K562 (cell line): Measurements from ENCODE around the gene ZC3H6. TPM values are rescaled to one million over a fixed set of nuclear protein-coding genes. Genes with fewer than 3 reads are reported as not detected.

Source experiments
- ATAC-seq: fragments of 200-7000 bp; cut with Tn5 transposase; 3 replicates; pipeline ENCODE4 v1.9.1; 2020; ENCODE audit warnings: moderate library complexity
- BruUV-seq: library from RNA; stranded (reverse); fragments of 400-500 nt; replicated peaks from 2 replicates; lab custom pipeline; 2021; lab: Mats Ljungman, UMichigan
- CTCF ChIA-PET: fragments of 300-600 bp; formaldehyde crosslinking; extraction: SDS; loops from one replicate; lab custom pipeline; 2021; ENCODE audit warnings: low intra/inter-chr PET ratio; lab: Yijun Ruan, JAX
- POLR2A ChIA-PET: fragments of 300-600, 350-650 bp; sonication (Branson Sonifier 250); formaldehyde crosslinking; extraction: SDS; loops from one replicate; lab custom pipeline; 2021; ENCODE audit warnings: antibody characterized with exemption, inconsistent platforms; lab: Yijun Ruan, JAX
- DNase-seq, 4 experiments: peaks; one replicate each; pipeline versions ENCODE4 v3.0.0 to v3.0.0-alpha.2; 2011 to 2018; ENCODE audit warnings: low spot score in 3 of 4, mixed read lengths in 3 of 4; ENCODE audit errors: extremely low read depth in 1 of 4
- FAIRE-seq: peaks from 2 replicates; lab custom pipeline; 2011; peaks lifted over from hg19 to GRCh38; lab: Jason Lieb, UNC
- H2AFZ ChIP-seq: 2 replicates; pipeline ENCODE4 v1.6.0; 2011; ENCODE audit warnings: low read depth, low read length, control low read depth, inconsistent platforms
- H3K27ac ChIP-seq: fragments of 200-600 bp; 3 replicates; pipeline ENCODE4 v1.8.0; 2011; ENCODE audit warnings: low read depth, mild to moderate bottlenecking, control low read depth, inconsistent platforms, low read length, moderate library complexity, mixed read lengths; ENCODE audit errors: extremely low read depth
- H3K27me3 ChIP-seq, 2 experiments: fragments of 300-600 bp in 1 of 2; 2 replicates in 1 of 2; 3 replicates in 1 of 2; pipeline versions ENCODE4 v1.6.0 to v1.8.0; 2011; ENCODE audit warnings: inconsistent platforms in 2 of 2, low read length in 2 of 2, mild to moderate bottlenecking in 1 of 2, mixed read lengths in 1 of 2, moderate library complexity in 1 of 2; ENCODE audit not compliant: control insufficient read depth in 2 of 2, insufficient read depth in 2 of 2
- H3K36me3 ChIP-seq: fragments of 300-600 bp; 3 replicates; pipeline ENCODE4 v1.8.0; 2011; ENCODE audit warnings: mild to moderate bottlenecking, low read length, inconsistent platforms; ENCODE audit not compliant: control insufficient read depth, insufficient read depth
- H3K4me1 ChIP-seq, 2 experiments: fragments of 200-600 bp in 1 of 2; replicated peaks in 1 of 2; 2 replicates in 1 of 2; 3 replicates in 1 of 2; pipeline versions ENCODE4 v1.5.1 to v1.8.0; 2011; ENCODE audit warnings: inconsistent platforms in 2 of 2, low read length in 2 of 2, mild to moderate bottlenecking in 1 of 2, mixed read lengths in 1 of 2, moderate library complexity in 1 of 2; ENCODE audit not compliant: control insufficient read depth in 2 of 2, insufficient read depth in 2 of 2
- H3K4me2 ChIP-seq: 2 replicates; pipeline ENCODE4 v1.6.1; 2011; ENCODE audit warnings: low read length, control low read depth, inconsistent platforms, mixed read lengths; ENCODE audit not compliant: insufficient read depth
- H3K4me3 ChIP-seq: fragments of 200-600 bp; sonication (generic), shearing (Covaris generic); 2 replicates; pipeline ENCODE4 v1.5.1; 2016; ENCODE audit warnings: control low read depth, inconsistent platforms
- H3K79me2 ChIP-seq: fragments of 200-600 bp; 3 replicates; pipeline ENCODE4 v1.8.0; 2011; ENCODE audit warnings: low read length, inconsistent platforms; ENCODE audit not compliant: control insufficient read depth, insufficient read depth
- H3K9ac ChIP-seq, 2 experiments: 2 replicates each; pipeline versions ENCODE4 v1.6.0 to v1.6.1; 2011; ENCODE audit warnings: low read depth in 2 of 2, low read length in 2 of 2, control low read depth in 1 of 2, inconsistent platforms in 1 of 2, mild to moderate bottlenecking in 1 of 2, mixed read lengths in 1 of 2; ENCODE audit not compliant: insufficient read depth in 1 of 2
- H3K9me1 ChIP-seq: one replicate; pipeline ENCODE4 v1.6.0; 2011; ENCODE audit warnings: inconsistent platforms, mild to moderate bottlenecking, low read length, moderate library complexity; ENCODE audit not compliant: control insufficient read depth, insufficient read depth
- H3K9me3 ChIP-seq: replicated peaks from 2 replicates; pipeline ENCODE4 v1.5.1; 2011; ENCODE audit warnings: low read depth, low read length, inconsistent platforms; ENCODE audit not compliant: control insufficient read depth, insufficient read depth
- H4K20me1 ChIP-seq: replicated peaks from 2 replicates; pipeline ENCODE4 v1.6.1; 2011; ENCODE audit warnings: low read length, inconsistent platforms, mixed read lengths; ENCODE audit not compliant: control insufficient read depth, insufficient read depth
- CBFA2T3 ChIP-seq: fragments of 450-650 bp; IDR thresholded peaks from 2 replicates; pipeline ENCODE4 v1.6.1; 2017
- HBP1 ChIP-seq: fragments of 450-650 bp; formaldehyde crosslinking; IDR thresholded peaks from 2 replicates; pipeline ENCODE4 v1.4.0; 2022; ENCODE audit warnings: missing genetic modification characterization
- HNRNPH1 ChIP-seq: fragments of 200-400 bp; formaldehyde crosslinking; optimal IDR thresholded peaks from 2 replicates; pipeline ENCODE3; 2017; ENCODE audit warnings: low read depth, mild to moderate bottlenecking, low read length, moderate library complexity
- KLF1 ChIP-seq: fragments of 450-650 bp; IDR thresholded peaks from 2 replicates; pipeline ENCODE4 v1.6.1; 2016; ENCODE audit warnings: missing genetic modification characterization, missing compliant biosample characterization
- PBX2 ChIP-seq, 2 experiments: IDR thresholded peaks in 1 of 2; conservative IDR thresholded peaks in 1 of 2; 2 replicates each; pipeline ENCODE4 v1.6.1; 2016; ENCODE audit warnings: low read depth in 2 of 2, mild to moderate bottlenecking in 1 of 2, missing compliant biosample characterization in 1 of 2, missing genetic modification characterization in 1 of 2, moderate library complexity in 1 of 2
- PPARD ChIP-seq: fragments of 250-450 bp; sonication (Bioruptor Pico); IDR thresholded peaks from 2 replicates; pipeline ENCODE4 v1.8.0; 2022; ENCODE audit warnings: inconsistent platforms, mild to moderate bottlenecking, moderate library complexity
- ZBTB17 ChIP-seq: fragments of 450-650 bp; formaldehyde crosslinking; IDR thresholded peaks from 2 replicates; pipeline ENCODE4 v1.4.0; 2020; ENCODE audit warnings: mild to moderate bottlenecking
- ZFP91 ChIP-seq: sonication (generic); formaldehyde crosslinking; IDR thresholded peaks from 2 replicates; pipeline ENCODE4 v1.8.0; 2022; ENCODE audit warnings: mild to moderate bottlenecking, missing genetic modification reagents
- ZNF212 ChIP-seq: fragments of 450-650 bp; formaldehyde crosslinking; IDR thresholded peaks from 2 replicates; pipeline ENCODE4 v1.4.0; 2020; ENCODE audit warnings: mild to moderate bottlenecking
- ZNF277 ChIP-seq: fragments of 250-450 bp; sonication (Bioruptor Pico); IDR thresholded peaks from 2 replicates; pipeline ENCODE4 v1.8.0; 2022; ENCODE audit warnings: inconsistent platforms, mild to moderate bottlenecking, moderate library complexity, borderline replicate concordance
- ZNF668 ChIP-seq: fragments of 250-450 bp; sonication (Bioruptor Pico); IDR thresholded peaks from 2 replicates; pipeline ENCODE4 v1.8.0; 2022; ENCODE audit warnings: mild to moderate bottlenecking, inconsistent platforms
- ZNF707 ChIP-seq: fragments of 250-450 bp; sonication (Bioruptor Pico); conservative IDR thresholded peaks from 2 replicates; pipeline ENCODE4 v1.8.0; 2022; ENCODE audit warnings: inconsistent platforms, mild to moderate bottlenecking, moderate library complexity
- WGBS: fragments of 100-300 bp; shearing (Covaris generic); methylation state at CpG from one replicate; pipeline ENCODE4 v1.1.6; 2016; ENCODE audit warnings: low coverage, mixed read lengths; ENCODE audit not compliant: insufficient coverage; ENCODE audit errors: missing lambda C conversion rate; 5-methylcytosine and 5-hydroxymethylcytosine counted together
- in situ Hi-C: fragments of 300-500 bp; cut with MboI; formaldehyde crosslinking; loops from 4 replicates; pipeline ENCODE4 v1.15.0; 2018; ENCODE audit warnings: inconsistent platforms, mixed read lengths
- intact Hi-C: fragments of 100-400 bp; cut with micrococcal nuclease; formaldehyde crosslinking; loops from 2 replicates; pipeline ENCODE4 v1.14.2; 2022
- polyA plus RNA-seq, 8 experiments: library from polyadenylated mRNA; depleted of rRNA in 4 of 8; stranded (reverse) in 5 of 8; unstranded in 3 of 8; fragments of >200 nt; fragmentation: Nextera tagmentation in 2 of 8; fragmentation: Illumina TruSeq in 1 of 8; extraction: Ambion mirVana in 2 of 8; extraction: Trizol in 1 of 8; gene quantifications; 2 replicates each; pipeline versions ENCODE4 v1.2.1 to v1.2.3, GENCODE V29; 2011 to 2014; ENCODE audit warnings: inconsistent platforms in 1 of 8, missing spikeins in 1 of 8
- total RNA-seq, 7 experiments: library from RNA; depleted of rRNA in 6 of 7; stranded (reverse); fragments of >200 nt in 6 of 7; fragmentation: Illumina TruSeq in 2 of 7; extraction: Trizol in 2 of 7; gene quantifications; 2 replicates each; pipeline versions ENCODE4 v1.2.1 to v1.2.3, GENCODE V29; 2011 to 2021; ENCODE audit warnings: low replicate concordance in 1 of 7
- TF ChIP-seq, protein P1 (sequence below): sonication (generic); IDR thresholded peaks from 2 replicates; pipeline ENCODE4 v1.6.1; 2016

ZC3H6 gene
- total and polyA plus RNA-seq, 9 of the 15 experiments (the other 6 are each of a cell fraction or from before 2014, with no cell fraction given), result 0.45 to 1.9 (median 1.5) TPM

DNA sequence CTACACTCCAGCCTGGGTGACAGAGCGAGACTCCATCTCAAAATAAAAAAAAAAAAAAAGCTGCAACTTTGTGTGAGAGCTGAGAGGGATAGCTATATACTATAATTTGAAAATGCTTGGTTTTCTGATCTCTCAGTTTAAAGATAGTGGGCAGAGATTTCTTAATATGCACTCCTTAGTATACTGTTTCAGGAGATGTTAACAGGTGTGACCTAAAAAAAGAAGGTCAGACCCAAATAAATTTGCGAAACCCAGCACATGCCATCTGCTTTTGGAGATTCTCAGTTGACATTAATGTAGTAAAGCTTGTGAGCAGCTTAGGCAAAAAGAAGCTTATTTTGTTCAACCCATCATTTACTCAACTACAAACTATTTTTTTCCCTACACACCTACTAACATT is 37.4 kb downstream of the ZC3H6 start (continued):
- no peak for TF ChIP-seq PBX2 (CRISPR knock-in tag; IDR thresholded peaks at IDR 0.05; ENCODE audit: low read depth)
- TF ChIP-seq PBX2 (tag; conservative IDR thresholded peaks at IDR 0.05; ENCODE audit: low read depth), result no peak
- no peak for TF ChIP-seq CBFA2T3
- no peak for TF ChIP-seq KLF1
- TF ChIP-seq HNRNPH1, result no peak
- TF ChIP-seq ZNF707 (CRISPR knock-in tag), result no peak

GRCh38 chr2:112314856-112315255 is 39.5 kb downstream of the ZC3H6 start:
- H3K9ac ChIP-seq, result no peak overlapping the region
- no peak overlapping the region for H2AFZ ChIP-seq
- WGBS, result 0% methylated on average over 1 of the region's 1 CpG
- H3K79me2 ChIP-seq, result no peaks in the 10 kb centered on the region
- POLR2A ChIA-PET, result interaction anchor here (0.9 kb wide), 1 partner anchor 8 kb away, joined by 3 read pairs; no protein-coding TSS in a partner anchor
- H3K4me2 ChIP-seq, result no peak overlapping the region
- no peaks in the 10 kb centered on the region for H4K20me1 ChIP-seq
- ATAC-seq (no peak), FAIRE-seq (no peak), DNase-seq (no peak)
- H3K4me3 ChIP-seq, result no peak overlapping the region
- no TSS peak for BruUV-seq
- H3K27ac ChIP-seq, result no peak overlapping the region
- no peaks in the 10 kb centered on the region for H3K9me1 ChIP-seq
- no peaks in the 10 kb centered on the region for H3K4me1 ChIP-seq
- CTCF ChIA-PET, result no interaction called here
- no peaks in the 10 kb centered on the region for H3K9me3 ChIP-seq
- intact Hi-C loops, result no loop called here
- no peaks in the 10 kb centered on the region for H3K36me3 ChIP-seq
- no peaks in the 10 kb centered on the region for H3K27me3 ChIP-seq
- TF ChIP-seq ZFP91 (CRISPR knock-in tag) (no peak), ZNF277 (no peak), ZNF668 (no peak), ZNF212 (no peak), ZBTB17 (CRISPR knock-in tag) (no peak), HBP1 (CRISPR knock-in tag) (no peak), PPARD (CRISPR knock-in tag) (no peak)
- TF ChIP-seq, protein P1, sequence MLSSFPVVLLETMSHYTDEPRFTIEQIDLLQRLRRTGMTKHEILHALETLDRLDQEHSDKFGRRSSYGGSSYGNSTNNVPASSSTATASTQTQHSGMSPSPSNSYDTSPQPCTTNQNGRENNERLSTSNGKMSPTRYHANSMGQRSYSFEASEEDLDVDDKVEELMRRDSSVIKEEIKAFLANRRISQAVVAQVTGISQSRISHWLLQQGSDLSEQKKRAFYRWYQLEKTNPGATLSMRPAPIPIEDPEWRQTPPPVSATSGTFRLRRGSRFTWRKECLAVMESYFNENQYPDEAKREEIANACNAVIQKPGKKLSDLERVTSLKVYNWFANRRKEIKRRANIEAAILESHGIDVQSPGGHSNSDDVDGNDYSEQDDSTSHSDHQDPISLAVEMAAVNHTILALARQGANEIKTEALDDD, result no peak
- in situ Hi-C loops, result no loop called here
